Neural progenitor cell (in vitro differentiated cells): ENCODE data around the gene NDUFA9.

Experiments
- EZH2 ChIP-seq: fragments of 200-600 bp; sonication (generic); IDR thresholded peaks from 2 replicates; pipeline ENCODE4 v1.6.1; 2017; ENCODE audit warnings: antibody characterized with exemption, mild to moderate bottlenecking, moderate library complexity
- TF ChIP-seq, protein P1 (sequence below): fragments of 200-600 bp; sonication (generic); IDR thresholded peaks from 2 replicates; pipeline ENCODE4 v1.5.1; 2017; ENCODE audit warnings: antibody characterized with exemption, mild to moderate bottlenecking

DNA sequence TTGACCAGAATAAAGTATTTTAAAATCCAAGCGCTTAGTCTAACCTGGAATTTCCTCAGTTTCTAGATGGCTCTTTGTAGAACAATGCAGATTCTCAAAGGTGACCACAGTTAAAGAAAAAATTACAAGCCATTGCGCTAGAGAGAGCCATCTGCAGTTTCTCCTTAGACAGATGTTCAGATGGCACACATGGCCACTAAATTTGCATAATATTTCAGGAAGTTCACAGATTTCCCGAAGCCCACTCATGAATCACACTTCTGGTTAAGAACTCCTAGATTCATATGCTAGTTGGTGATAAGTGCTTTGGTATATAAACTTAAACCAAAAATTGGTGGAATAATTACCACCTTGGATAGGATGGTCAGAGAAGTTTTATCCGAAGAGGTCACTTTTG lies 812 bp upstream of the NDUFA9 start:
- TF ChIP-seq, protein P1, sequence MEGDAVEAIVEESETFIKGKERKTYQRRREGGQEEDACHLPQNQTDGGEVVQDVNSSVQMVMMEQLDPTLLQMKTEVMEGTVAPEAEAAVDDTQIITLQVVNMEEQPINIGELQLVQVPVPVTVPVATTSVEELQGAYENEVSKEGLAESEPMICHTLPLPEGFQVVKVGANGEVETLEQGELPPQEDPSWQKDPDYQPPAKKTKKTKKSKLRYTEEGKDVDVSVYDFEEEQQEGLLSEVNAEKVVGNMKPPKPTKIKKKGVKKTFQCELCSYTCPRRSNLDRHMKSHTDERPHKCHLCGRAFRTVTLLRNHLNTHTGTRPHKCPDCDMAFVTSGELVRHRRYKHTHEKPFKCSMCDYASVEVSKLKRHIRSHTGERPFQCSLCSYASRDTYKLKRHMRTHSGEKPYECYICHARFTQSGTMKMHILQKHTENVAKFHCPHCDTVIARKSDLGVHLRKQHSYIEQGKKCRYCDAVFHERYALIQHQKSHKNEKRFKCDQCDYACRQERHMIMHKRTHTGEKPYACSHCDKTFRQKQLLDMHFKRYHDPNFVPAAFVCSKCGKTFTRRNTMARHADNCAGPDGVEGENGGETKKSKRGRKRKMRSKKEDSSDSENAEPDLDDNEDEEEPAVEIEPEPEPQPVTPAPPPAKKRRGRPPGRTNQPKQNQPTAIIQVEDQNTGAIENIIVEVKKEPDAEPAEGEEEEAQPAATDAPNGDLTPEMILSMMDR: no peak
- no peak for TF ChIP-seq EZH2
